ELR (cell line): ENCODE measurements around the gene PLSCR1.

Source experiments
- DNase-seq: peaks from one replicate; pipeline ENCODE4 v3.0.0-alpha.2; 2015; ENCODE audit warnings: low read depth

Gene PLSCR1

DNA sequence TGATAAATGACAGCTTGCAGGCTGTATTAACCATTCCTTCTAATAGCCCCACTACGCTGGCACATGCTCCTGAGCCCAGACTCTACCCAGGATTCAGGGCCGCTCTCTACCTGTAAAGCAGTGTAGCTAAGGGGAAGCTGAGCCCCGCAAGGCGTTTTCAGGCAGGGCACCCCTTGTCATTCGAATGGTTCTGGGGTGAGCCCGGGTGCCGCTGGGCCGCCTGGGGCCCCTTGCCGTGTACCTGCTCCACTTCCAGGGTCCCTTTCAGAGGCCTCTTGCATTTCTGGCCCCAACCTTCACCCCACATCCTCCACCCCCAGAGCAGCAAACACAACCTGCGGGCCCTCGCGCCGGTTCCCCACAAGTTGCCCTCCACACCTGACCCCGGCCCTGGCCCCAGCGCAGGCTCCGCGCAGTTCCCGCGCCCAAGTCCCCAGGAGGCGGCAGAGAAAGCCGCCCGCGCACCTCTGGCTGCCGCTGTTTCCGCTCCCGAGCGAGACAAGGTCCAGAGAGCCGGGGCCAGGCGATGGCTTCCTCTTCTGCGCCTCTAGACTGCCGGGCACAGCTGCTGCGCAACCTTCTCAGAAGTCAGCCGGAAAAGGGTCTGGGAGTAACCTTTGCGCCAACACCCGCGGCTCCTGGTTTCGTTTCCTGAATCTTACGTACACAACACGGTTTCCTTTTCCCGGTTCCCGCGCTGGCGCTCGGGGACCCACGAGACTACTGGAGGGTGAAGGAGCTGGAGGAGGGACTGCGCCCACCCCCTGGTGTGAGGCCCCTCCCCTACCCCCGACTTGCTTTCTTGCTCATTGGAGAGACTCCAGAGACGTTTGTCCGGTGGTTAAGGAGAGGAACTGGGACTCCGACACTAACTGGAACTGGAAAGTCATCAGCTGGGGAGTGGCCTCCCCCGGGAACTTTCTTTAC lies at the start of gene PLSCR1:
TSS of gene PLSCR1 (minus strand) at position 606 of the 927 bp plus-strand sequence. CDS start 8,055 bp downstream, outside the sequence.
- peak; percentile 99 for DNase-seq

GRCh38 chr3:146593776-146594175 lies 49.4 kb upstream of the PLSCR1 start:
- DNase-seq, result no peak

DNA sequence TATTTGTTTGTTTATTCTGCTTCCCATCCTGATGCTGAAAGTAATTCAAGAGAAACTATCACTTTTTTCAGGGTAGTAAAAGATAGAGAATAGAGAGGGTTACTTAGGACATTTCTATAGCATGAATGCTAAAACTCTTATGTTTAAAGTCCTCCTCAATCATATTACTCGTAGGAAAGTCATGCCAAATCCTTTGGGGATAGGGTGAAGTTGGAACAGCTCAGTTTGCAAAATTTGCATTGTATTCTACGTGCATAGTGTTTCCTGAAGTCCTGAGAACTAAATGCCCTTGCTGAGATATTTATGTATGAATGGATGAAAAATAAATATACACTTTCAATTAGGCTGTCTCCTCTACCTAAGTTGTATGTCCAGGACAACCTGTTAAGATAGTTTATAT lies 46.1 kb upstream of the PLSCR1 start:
- peak; percentile 38 for DNase-seq

- peak; percentile 67 for DNase-seq
These were observed 45.6 kb upstream of the PLSCR1 start for GRCh38 chr3:146589899-146590508.

- DNase-seq, result no peak
These were observed 40.7 kb upstream of the PLSCR1 start for GRCh38 chr3:146585156-146585555.

GRCh38 chr3:146581951-146582467 lies 37.6 kb upstream of the PLSCR1 start:
- DNase-seq, result no peak

GRCh38 chr3:146581080-146581601 lies 36.7 kb upstream of the PLSCR1 start:
- DNase-seq, result no peak

- DNase-seq, result peak; percentile 68
These were observed 33.3 kb upstream of the PLSCR1 start for GRCh38 chr3:146577662-146578061.

DNA sequence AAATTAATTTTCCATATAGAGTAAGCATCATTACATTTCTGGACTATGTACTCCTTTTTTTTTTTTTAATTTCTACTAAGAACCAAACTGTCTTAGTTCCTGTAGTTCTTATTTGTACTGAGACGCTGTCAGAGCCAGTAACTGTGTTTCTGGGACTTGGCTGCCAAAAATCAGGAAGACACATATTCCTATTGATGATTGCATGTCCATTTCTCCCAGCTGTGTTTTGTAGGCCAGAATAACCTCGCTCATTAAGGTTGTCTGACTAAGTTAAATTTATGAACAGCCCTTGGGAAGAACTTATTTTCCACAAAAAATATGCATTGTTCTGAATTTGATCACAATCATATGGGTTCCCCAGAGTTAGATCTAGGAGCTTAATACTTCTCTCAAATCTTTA lies 31.2 kb upstream of the PLSCR1 start:
- DNase-seq, result no peak

DNA sequence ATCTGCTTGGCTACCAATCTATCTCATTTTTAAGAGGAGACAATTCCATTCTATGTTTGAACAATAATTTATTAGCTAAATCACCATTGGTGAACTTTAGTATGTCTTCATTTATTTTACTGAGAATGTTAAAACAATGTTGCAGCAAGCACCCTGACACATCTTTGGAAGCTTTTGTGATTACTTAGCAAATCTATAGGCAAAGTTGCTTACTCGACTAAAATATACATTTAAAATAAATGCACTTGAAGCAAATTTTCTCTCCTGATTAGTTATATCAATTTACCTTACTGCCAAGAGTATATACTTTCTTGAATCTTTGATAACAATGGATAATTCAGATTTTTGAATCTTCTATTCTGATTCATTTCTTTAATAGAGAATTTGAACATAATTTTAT lies 29.8 kb upstream of the PLSCR1 start:
- DNase-seq, result no peak

DNA sequence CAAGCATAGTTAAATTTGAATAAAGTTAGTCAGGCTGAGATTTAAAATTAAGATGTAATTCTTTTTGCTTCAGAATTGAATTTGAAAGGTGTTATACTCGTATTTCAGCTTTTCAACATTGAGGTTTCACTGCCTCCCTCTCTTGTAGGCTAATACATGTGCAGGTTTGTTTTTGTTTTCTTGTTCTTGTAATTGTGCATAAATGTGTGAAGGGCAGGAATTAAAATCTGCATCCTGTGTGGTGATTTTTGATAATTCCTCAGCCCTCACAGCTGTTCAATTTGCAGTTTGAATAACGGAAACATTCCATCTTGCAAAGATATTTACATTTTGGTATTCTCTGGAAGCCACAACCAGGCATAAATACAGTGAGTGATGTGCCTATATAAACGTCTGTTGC lies 24.9 kb upstream of the PLSCR1 start:
- DNase-seq, result no peak

DNA sequence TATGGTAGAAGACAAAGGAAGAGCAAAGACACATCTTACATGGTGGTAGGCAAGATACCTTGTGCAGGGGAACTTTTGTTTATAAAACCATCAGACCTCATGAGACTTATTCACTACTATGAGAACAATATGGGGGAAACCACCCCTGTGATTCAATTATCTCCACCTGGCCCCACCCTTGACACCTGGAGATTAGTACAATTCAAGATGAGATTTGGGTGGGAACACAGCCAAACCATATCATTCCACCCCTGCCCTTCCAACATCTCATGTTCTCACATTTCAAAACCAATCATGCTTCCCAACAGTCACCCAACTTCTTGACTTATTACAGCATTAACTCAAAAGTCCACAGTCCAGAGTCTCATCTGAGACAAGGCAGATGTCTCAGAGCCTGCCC lies 21.7 kb upstream of the PLSCR1 start:
- no peak for DNase-seq

DNA sequence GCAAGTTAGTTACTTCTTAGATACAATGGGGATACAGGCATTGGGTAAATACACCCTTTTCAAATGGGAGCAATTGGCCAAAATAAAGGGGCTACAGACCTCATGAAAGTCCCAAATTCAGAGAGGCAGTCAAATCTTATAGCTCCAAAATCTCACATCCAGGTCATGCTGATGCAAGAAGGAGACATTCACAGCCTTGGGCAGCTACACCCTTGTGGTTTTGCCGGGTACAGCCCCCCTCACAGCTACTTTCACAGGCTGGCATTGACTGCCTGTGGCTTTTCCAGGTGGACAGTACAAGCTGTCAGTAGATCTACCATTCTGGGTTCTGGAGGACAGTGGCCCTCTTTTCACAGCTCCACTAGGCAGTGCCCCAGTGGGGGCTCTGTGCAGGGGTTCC lies 17.5 kb upstream of the PLSCR1 start:
- DNase-seq, result no peak

DNA sequence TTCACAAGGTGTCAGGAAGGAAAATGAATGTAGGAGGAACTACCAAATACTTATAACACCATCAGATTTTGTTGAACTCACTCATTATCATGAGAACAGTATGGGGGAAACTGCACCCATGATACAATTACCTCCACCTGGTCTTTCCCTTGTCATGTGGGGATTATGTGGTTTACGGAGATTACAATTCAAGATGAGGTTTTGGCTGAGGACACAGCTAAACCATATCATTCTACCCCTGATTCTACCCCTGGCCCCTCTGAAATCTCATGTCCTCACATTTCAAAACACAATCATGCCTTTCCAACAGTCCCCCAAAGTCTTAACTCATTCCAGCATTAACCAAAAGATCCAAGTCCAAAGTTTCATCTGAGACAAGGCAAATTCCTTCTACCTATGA lies 17.1 kb upstream of the PLSCR1 start:
- DNase-seq, result no peak

DNA sequence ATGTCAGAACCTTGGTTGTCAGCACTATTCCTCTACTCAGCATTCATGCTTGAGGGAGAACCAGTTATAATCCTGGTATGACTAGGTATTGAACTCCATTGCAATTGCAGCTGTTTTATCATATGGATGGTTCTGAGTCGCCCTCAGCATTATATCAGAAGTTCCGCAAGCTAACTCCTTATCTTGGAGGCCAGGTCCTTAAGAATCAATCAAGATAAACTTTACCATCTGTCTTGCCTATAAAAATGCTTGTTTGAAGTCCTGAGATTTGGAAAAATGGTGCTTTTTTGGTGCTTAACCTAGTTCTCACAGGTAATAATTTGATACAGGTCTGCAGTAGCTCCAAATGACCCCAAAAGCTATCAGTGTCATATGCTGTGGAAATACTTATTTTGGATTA lies 16.3 kb upstream of the PLSCR1 start:
- no peak for DNase-seq

DNA sequence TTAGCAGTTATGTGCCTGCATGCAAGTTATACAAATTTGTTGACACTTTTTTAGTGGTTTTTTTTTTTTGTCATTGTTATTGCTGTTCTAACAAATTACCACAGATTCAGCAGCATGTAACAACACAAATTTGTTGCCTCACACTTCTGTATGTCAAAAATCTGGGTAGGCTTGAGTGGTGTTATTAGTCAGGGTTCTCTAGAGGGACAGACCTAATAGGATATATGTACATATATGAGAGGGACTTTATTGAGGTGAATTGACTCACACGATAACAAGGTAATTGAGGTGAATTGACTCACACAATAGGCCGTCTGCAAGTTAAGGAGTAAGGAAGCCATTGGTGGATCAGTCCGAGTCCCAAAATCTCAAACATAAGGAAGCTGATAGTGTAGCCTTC lies 15.0 kb upstream of the PLSCR1 start:
- DNase-seq, result no peak

DNA sequence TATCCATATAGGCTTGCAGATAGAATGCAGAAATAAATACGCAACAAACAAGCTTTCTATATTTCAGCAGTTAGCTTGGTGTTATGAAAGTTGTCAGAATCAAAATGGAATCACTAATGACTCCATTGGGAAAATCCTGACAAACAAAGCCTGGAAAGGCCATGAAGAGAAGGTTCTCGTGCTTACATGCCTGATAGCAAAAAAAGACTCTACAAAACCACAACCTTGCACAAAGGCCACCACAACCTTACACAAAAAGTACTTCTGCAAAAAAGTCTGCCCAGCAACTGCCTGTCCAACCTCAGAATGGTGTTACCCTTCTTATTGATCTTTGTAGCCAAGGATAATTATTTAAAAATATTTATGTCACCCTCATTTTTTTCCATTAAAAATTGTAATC lies 14.4 kb upstream of the PLSCR1 start:
- DNase-seq, result no peak

DNA sequence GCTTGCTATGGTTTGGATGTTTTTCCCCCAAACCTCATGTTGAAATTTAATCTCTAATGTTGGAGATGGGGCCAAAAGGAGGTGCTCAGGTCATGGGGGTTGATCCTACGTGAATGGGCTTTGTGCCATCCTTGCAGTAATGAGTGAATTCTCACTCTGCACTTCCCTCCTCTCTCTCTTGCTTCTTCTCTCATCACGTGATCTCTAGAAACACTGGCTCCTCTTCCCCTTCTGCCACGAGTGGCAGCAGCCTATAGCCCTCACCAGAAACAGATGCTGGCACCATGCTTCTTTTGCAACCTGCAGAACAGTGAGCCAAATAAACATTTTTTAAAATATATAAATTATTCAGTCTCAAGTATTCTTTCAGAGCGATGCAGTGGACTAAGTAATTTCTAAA lies 13.3 kb upstream of the PLSCR1 start:
- DNase-seq, result no peak

DNA sequence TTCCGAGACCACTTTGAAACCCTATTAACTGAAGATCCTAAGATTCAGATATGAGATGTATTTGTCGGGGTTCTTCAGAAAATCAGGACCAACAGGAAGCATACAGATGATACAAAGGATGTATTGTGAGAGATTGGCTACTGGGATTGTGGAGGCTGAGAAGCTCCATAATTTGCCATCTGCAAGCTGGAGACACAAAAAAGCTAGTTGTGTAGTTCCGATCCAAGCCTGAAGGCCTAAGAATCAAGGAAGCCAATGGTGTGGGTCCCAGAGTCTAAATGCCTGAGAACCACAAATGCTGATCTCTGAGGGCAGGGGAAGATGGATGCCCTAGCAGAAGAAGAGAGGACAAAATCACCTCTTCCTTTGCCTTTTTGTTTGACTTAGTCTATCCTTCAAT lies 10.9 kb upstream of the PLSCR1 start:
- no peak for DNase-seq

GRCh38 chr3:146554151-146554760 lies 9.8 kb upstream of the PLSCR1 start:
- DNase-seq, result no peak

- DNase-seq, result peak; percentile 97
These were observed 6.5 kb upstream of the PLSCR1 start for GRCh38 chr3:146550743-146551510.

GRCh38 chr3:146550070-146550615 lies 5.7 kb upstream of the PLSCR1 start:
- no peak for DNase-seq
